ENCODE measurements around the gene RFTN1.

RFTN1 gene

DNA sequence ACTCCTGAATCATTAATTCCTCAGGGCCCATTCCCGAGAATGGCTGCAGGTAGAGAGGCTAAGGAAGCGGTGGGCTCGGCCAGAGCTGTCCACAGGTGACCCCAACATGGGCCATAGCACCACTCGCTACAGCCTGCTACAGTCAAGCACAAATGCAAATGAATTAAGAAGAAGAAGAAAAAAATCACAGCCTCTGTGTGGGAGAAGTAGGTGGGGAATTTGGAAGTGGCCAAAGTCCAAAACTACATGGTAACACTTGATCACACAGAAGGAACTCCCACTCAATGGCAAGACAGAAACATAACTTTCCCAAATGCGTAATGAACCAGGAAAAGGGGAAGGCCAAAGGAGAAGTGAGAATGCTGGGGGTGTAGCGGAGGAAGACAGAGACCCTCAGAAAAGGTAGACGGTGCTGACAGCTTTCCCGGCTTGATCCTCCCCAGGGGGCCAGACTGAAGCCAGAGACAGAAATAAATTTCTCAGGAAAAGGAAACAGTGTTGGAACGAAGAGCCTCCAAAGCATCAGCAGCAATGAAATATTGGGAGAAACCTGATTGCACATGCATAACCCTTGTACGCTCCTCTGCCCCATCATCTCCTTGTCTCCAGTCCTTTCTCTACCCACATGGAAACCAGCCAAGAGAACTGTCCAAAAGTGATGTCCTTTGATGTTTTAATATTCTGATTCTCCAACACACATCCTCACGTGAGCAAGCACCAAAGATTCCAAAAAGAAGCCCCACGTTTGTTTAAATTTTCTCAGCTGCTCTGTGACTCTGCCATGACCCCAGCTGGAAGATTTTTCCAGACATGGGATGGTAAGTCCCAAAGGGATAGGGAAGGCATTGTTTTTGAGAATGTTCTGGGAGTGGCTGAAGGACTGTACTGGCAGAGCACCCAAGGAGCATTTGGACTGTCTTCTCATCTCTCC lies 140.9 kb downstream of the RFTN1 start:
- Histone ChIP-seq H3K36me3 (ENCODE audit: control insufficient read depth, low read length) (peaks cover 100% of the 10 kb centered on the region), H3K79me2 (ENCODE audit: control insufficient read depth, low read length) (peaks cover 99% of the 10 kb centered on the region), H3K4me3 (ENCODE audit: low read length) (peak overlapping the region; percentile 59), H3K27me3 (ENCODE audit: control insufficient read depth, low read length) (no peaks in the 10 kb centered on the region), H3K4me1 (ENCODE audit: control insufficient read depth, low read length) (peaks cover 95% of the 10 kb centered on the region), H3K9me3 (ENCODE audit: control insufficient read depth, insufficient read depth, low read length) (no peaks in the 10 kb centered on the region), H3K4me2 (ENCODE audit: low read length) (peak overlapping the region; percentile 64), H4K20me1 (ENCODE audit: control insufficient read depth, insufficient read depth, low read depth, low read length) (peaks cover 8% of the 10 kb centered on the region; the same call in 1 of the 2 replicates), H3K27ac (ENCODE audit: low read depth, low read length) (peak overlapping the region; percentile 87), H3F3A (ENCODE audit: control insufficient read depth, insufficient read depth) (peaks cover 56% of the 10 kb centered on the region), H3K9me2 (replicated peaks; ENCODE audit: control insufficient read depth, low read length) (no peaks in the 10 kb centered on the region)
- TF ChIP-seq, protein P1, sequence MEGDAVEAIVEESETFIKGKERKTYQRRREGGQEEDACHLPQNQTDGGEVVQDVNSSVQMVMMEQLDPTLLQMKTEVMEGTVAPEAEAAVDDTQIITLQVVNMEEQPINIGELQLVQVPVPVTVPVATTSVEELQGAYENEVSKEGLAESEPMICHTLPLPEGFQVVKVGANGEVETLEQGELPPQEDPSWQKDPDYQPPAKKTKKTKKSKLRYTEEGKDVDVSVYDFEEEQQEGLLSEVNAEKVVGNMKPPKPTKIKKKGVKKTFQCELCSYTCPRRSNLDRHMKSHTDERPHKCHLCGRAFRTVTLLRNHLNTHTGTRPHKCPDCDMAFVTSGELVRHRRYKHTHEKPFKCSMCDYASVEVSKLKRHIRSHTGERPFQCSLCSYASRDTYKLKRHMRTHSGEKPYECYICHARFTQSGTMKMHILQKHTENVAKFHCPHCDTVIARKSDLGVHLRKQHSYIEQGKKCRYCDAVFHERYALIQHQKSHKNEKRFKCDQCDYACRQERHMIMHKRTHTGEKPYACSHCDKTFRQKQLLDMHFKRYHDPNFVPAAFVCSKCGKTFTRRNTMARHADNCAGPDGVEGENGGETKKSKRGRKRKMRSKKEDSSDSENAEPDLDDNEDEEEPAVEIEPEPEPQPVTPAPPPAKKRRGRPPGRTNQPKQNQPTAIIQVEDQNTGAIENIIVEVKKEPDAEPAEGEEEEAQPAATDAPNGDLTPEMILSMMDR (IDR thresholded peaks at IDR 0.05; ENCODE audit: low read depth, low read length, poor library complexity, severe bottlenecking): no peak
- no peak for TF ChIP-seq EZH2phosphoT487 (IDR thresholded peaks at IDR 0.05; ENCODE audit: borderline replicate concordance, low read length)

DNA sequence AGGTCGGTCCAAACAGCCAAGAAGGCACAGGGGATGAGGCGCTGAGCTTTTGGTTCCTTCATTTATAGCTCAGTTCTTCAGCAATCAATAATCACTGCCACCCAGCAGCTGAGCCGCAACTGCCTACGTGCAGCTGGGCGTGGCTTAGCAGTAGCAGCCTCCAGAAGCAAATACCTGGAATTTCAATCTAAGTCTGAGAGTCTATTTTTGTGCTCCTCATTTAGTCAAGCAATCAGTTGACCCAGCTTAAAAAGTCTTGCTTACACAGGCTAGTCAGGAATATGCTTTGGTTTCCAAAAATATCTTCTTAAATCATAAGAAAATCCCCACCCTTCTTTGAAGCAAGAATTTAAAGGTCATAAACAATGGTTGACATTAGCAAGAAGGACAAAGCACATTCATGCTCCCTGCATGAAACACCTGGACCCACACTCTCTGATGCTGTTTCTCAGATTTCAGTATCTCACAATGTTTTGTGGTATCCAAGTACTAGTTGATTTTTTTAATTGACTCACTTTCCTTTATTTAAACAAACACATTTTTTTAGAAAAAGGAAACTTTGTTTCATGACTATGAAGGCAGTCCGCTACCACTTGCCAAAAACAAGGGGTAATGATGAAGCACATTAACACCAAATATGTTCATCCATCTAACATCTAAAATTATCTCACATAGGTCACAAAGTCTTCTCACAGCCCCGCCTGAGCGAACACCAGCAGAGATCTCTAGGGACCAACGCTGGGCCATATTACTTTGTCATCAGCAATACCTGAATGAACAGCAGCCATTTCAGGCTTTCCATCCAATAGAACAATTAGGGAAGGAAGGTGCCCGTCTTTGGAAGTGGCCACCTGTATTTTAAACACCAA lies 142.4 kb downstream of the RFTN1 start:
- Histone ChIP-seq H3K4me1 (ENCODE audit: control insufficient read depth, low read length) (peaks cover 95% of the 10 kb centered on the region), H3K9me3 (ENCODE audit: control insufficient read depth, insufficient read depth, low read length) (no peaks in the 10 kb centered on the region), H4K20me1 (ENCODE audit: control insufficient read depth, insufficient read depth, low read depth, low read length) (peaks cover 8% of the 10 kb centered on the region; the same call in 1 of the 2 replicates), H3K9me2 (replicated peaks; ENCODE audit: control insufficient read depth, low read length) (no peaks in the 10 kb centered on the region), H3K27me3 (ENCODE audit: control insufficient read depth, low read length) (no peaks in the 10 kb centered on the region), H3K36me3 (ENCODE audit: control insufficient read depth, low read length) (peaks cover 100% of the 10 kb centered on the region), H3K4me2 (ENCODE audit: low read length) (peak overlapping the region; percentile 64), H3K4me3 (ENCODE audit: low read length) (peak overlapping the region; percentile 59), H3K79me2 (ENCODE audit: control insufficient read depth, low read length) (peaks cover 99% of the 10 kb centered on the region), H3F3A (ENCODE audit: control insufficient read depth, insufficient read depth) (peaks cover 43% of the 10 kb centered on the region), H3K27ac (ENCODE audit: low read depth, low read length) (peak overlapping the region; percentile 87)
- no peak for TF ChIP-seq EZH2phosphoT487 (IDR thresholded peaks at IDR 0.05; ENCODE audit: borderline replicate concordance, low read length)
- TF ChIP-seq, protein P1 (IDR thresholded peaks at IDR 0.05; ENCODE audit: low read depth, low read length, poor library complexity, severe bottlenecking): no peak

DNA sequence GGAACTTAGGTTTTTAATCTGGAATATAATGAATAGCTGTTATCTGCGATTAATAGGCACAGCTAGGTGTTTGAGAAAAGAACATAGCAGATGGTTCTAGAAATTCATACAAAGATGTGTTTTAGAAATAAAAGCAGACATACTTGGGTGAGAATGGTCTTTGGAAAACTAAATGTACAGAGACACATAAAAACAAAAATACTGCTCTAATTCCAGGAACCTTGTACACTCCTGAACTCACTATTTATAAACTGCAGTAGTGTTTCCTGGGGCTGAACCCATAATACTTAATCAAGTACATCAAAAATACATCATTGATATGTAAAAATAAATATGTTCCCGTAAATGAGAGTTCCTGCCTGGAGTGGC lies 143.0 kb downstream of the RFTN1 start:
- H3K27ac ChIP-seq (ENCODE audit: low read depth, low read length): peak overlapping the region; percentile 87
- H3K27me3 ChIP-seq (ENCODE audit: control insufficient read depth, low read length): no peaks in the 10 kb centered on the region
- peaks cover 8% of the 10 kb centered on the region; the same call in 1 of the 2 replicates for H4K20me1 ChIP-seq (ENCODE audit: control insufficient read depth, insufficient read depth, low read depth, low read length)
- no peaks in the 10 kb centered on the region for H3K9me3 ChIP-seq (ENCODE audit: control insufficient read depth, insufficient read depth, low read length)
- H3K79me2 ChIP-seq (ENCODE audit: control insufficient read depth, low read length): peaks cover 99% of the 10 kb centered on the region
- H3K36me3 ChIP-seq (ENCODE audit: control insufficient read depth, low read length): peaks cover 100% of the 10 kb centered on the region
- peak overlapping the region; percentile 64 for H3K4me2 ChIP-seq (ENCODE audit: low read length)
- TF ChIP-seq, protein P1 (IDR thresholded peaks at IDR 0.05; ENCODE audit: low read depth, low read length, poor library complexity, severe bottlenecking): no peak
- TF ChIP-seq EZH2phosphoT487 (IDR thresholded peaks at IDR 0.05; ENCODE audit: borderline replicate concordance, low read length): no peak
- H3K9me2 ChIP-seq (replicated peaks; ENCODE audit: control insufficient read depth, low read length): no peaks in the 10 kb centered on the region
- H3K4me1 ChIP-seq (ENCODE audit: control insufficient read depth, low read length): peaks cover 95% of the 10 kb centered on the region
- H3F3A ChIP-seq (ENCODE audit: control insufficient read depth, insufficient read depth): peaks cover 37% of the 10 kb centered on the region
- H3K4me3 ChIP-seq (ENCODE audit: low read length): peak overlapping the region; percentile 59; the same call in 1 of the 2 replicates

Data from DOHH2 (cell line).